T-helper 17 cell (primary cell): Measurements from ENCODE around the gene INSR. TPM values are rescaled to one million over a fixed set of nuclear protein-coding genes. Genes with fewer than 3 reads are reported as not detected.
A peak's percentile ranks its signal among the peaks of the same experiment; 100 is the strongest.
"Not testable (repeated sequence)": the region's sequence is repeated elsewhere in the genome, so short reads cannot be mapped to it uniquely, and the experiment has no call there.

Experiments used
- ATAC-seq: fragments of 150-1000 bp; cut with Tn5 transposase; 2 replicates; pipeline ENCODE4 v1.10.0; 2021; ENCODE audit warnings: mild to moderate bottlenecking, moderate library complexity
- DNase-seq, 3 donors: peaks; one replicate each; pipeline versions ENCODE4 v3.0.0 to v3.0.0-alpha.2; 2020 to 2021
- H3K9me3 ChIP-seq: one replicate; pipeline ENCODE4 v1.7.0; 2013; ENCODE audit warnings: low read length, mild to moderate bottlenecking; ENCODE audit not compliant: control insufficient read depth, poor library complexity, severe bottlenecking
- H3K27ac Mint-ChIP-seq: one replicate; pipeline ENCODE4 v1.8.0; 2022; ENCODE audit warnings: mild to moderate bottlenecking, moderate library complexity, mixed read lengths
- H3K27me3 Mint-ChIP-seq: one replicate; pipeline ENCODE4 v1.8.0; 2022; ENCODE audit warnings: mixed read lengths
- H3K36me3 Mint-ChIP-seq: one replicate; pipeline ENCODE4 v1.8.0; 2022; ENCODE audit warnings: low read depth, mixed read lengths
- H3K4me1 Mint-ChIP-seq: one replicate; pipeline ENCODE4 v1.8.0; 2022; ENCODE audit warnings: mild to moderate bottlenecking, mixed read lengths
- H3K4me3 Mint-ChIP-seq: one replicate; pipeline ENCODE4 v1.8.0; 2022; ENCODE audit warnings: mild to moderate bottlenecking, moderate library complexity, mixed read lengths
- total RNA-seq, 4 donors: library from RNA in 2 of 4; stranded (reverse) in 2 of 4; gene quantifications; one replicate each; pipeline ENCODE4 v1.2.3 and lab custom pipeline; 2022 to 2026

INSR gene
- total RNA-seq, 2 donors from 2014 or later, result 0.76 to 3.5 TPM

DNA sequence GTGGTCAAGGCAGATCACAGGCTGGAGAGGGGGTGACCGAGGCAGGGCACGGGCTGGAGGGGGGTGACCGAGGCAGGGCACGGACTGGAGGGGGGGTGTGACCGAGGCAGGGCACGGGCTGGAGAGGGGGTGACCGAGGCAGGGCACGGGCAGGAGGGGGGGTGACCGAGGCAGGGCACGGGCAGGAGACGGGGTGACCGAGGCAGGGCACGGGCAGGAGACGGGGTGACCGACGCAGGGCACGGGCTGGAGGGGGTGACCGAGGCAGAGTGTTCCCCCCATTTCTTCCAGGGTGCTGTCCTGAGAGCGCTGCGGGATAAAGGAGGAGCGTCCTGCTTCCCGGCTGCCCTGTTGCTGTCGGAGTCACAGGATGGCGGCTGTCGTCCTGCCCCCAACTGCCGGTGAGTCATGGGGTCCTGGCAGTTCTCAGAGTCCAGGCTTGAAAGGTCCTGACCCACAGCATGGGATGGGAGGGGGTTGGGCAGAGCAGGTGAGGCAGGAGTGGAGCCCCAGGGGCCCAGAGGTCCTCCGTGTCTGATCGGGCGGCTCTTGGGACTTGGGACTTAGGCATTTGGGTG lies 219.4 kb downstream of the INSR start:
- Mint-ChIP-seq H3K36me3 (peaks cover 26% of the 10 kb centered on the region), H3K27me3 (no peaks in the 10 kb centered on the region), H3K27ac (no peak overlapping the region), H3K4me3 (no peak overlapping the region), H3K4me1 (peaks cover 9% of the 10 kb centered on the region)
- ATAC-seq, result no peak
- peaks cover 28% of the 10 kb centered on the region for H3K9me3 ChIP-seq
- no peak for DNase-seq

DNA sequence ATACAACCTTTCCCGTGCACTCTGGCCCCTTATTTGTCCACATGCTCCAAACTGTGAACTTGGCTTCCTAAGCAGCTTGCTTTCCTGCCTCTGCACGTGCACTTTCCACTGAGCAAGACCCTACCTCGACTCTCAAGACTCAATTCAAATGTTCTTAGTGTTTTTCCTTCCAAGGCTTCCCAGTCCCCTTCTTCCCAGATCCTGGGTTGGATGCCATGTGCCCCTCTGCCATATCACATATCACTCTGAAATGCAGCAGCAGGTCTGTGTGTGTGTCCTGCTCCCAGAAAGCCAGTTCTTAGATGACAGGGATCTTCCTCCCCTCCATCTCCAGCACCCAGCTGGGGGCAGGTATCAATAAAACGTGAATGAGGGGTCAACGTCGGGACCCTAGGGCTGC lies 221.7 kb downstream of the INSR start:
- peaks cover 16% of the 10 kb centered on the region for H3K4me1 Mint-ChIP-seq
- peaks cover 19% of the 10 kb centered on the region for H3K36me3 Mint-ChIP-seq
- H3K4me3 Mint-ChIP-seq, result no peak overlapping the region
- DNase-seq, result no peak
- H3K27me3 Mint-ChIP-seq, result no peaks in the 10 kb centered on the region
- no peak for ATAC-seq
- H3K27ac Mint-ChIP-seq, result peak overlapping the region; percentile 1
- H3K9me3 ChIP-seq, result peaks cover 11% of the 10 kb centered on the region

- H3K4me1 Mint-ChIP-seq, result peaks cover 16% of the 10 kb centered on the region
- ATAC-seq (peak; percentile 12), DNase-seq (no peak)
- peaks cover 11% of the 10 kb centered on the region for H3K36me3 Mint-ChIP-seq
- no peaks in the 10 kb centered on the region for H3K27me3 Mint-ChIP-seq
- no peaks in the 10 kb centered on the region for H3K9me3 ChIP-seq
- H3K4me3 Mint-ChIP-seq, result peak overlapping the region; percentile 95
- H3K27ac Mint-ChIP-seq, result peak overlapping the region; percentile 94
Observed at GRCh38 chr19:7069904-7070226, 224.3 kb downstream of the INSR start.

DNA sequence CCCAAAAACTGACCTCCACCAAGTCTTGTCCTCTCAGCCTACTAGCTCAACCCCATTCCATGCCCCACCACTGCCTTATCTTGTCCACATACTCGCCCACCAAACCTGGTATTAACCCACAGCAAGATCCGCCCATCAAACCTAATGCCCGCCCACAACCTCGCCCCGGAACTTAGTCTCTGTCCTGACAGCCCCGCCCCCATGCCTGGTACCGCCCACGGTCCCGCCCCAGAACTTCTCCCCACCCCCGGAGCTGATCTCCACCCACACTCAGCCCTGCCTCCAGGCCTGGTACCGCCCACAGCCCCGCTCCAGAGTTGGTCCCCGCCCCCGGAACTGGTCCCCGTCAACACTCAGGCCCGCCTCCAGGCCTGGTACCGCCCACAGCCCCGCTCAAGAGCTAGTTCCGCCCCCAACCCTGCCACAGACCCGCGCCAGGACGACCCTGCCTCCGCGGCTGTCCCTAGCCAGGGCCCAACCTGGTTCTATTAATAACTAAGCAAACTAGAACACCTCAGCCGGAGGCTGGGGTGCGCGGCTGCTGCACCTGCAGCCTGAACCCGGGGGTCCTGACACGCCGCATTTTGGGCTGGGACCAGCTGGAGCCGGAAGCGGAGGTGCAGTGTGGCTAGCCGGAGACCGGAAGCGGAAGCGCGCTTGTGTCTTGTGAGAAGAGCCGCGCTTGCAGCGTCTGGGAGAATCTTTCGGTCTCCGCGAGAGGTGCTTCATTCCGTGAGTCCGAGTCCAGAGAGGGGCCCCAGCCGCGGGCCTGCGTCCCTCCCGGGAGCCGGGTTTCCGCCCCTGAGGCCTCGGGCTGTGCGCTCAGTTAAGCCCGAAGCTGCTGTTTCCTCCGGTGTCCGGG lies 224.9 kb downstream of the INSR start, which contains the start of gene ZNF557:
Gene ZNF557 (plus strand): TSS at position 662 of the 862 bp plus-strand sequence. CDS start 5,372 bp downstream, outside the sequence.
- DNase-seq (peak; percentile 98 to 99 (median 98)), ATAC-seq (peak; percentile 98)
- Mint-ChIP-seq H3K27ac (peak within 1 kb of the TSS; percentile 94), H3K4me3 (peak within 1 kb of the TSS; percentile 95), H3K27me3 (no peaks in the 10 kb centered on the region), H3K36me3 (peaks cover 8% of the 10 kb centered on the region), H3K4me1 (peaks cover 14% of the 10 kb centered on the region)
- no peaks in the 10 kb centered on the region for H3K9me3 ChIP-seq

DNA sequence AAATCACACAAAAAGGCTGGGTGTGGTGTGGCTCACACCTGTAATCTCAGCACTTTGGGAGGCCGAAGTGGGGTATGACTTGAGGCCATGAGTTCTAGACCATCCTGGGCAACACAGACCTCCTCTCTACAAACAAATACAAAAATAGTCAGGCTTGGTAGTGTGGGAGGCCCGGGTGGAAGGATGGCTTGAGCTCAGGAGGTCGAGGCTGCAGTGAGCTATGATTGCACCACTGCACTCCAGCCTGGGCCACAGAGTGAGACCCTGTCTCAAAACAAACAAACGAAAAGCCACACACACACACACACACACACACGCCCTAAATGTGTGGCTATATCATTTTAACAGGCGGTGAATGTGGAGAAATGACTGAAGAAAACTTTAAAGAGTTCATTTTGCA lies 225.6 kb downstream of the INSR start:
- ATAC-seq (no peak), DNase-seq (no peak)
- Mint-ChIP-seq H3K36me3 (peaks cover 7% of the 10 kb centered on the region), H3K27ac (peak overlapping the region; percentile 94), H3K4me3 (peak overlapping the region; percentile 95), H3K27me3 (no peaks in the 10 kb centered on the region), H3K4me1 (peaks cover 13% of the 10 kb centered on the region)
- H3K9me3 ChIP-seq, result no peaks in the 10 kb centered on the region

DNA sequence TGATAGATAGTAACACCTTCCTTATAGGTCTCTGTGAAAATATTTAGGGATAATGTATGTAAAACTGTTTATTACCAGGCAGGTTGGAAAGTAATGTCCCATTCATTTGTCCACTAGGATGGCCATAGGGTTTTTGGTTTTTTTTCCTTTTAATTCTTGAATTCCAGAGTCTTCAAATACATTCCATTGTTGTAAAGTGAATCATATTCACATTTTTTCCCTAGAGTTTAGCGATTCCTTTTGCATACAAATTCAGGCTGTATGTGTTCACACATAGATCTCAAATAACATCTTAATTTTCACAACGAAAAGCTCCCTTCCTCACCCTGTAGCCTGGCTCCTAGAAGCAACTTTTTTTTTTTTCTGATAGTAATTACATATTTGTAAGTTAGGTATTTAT lies 226.5 kb downstream of the INSR start:
- Mint-ChIP-seq H3K4me1 (peaks cover 11% of the 10 kb centered on the region), H3K36me3 (peaks cover 6% of the 10 kb centered on the region), H3K27ac (no peak overlapping the region), H3K27me3 (no peaks in the 10 kb centered on the region), H3K4me3 (no peak overlapping the region)
- ATAC-seq (no peak), DNase-seq (no peak)
- no peaks in the 10 kb centered on the region for H3K9me3 ChIP-seq

GRCh38 chr19:7067122-7067521 lies 227.1 kb downstream of the INSR start:
- not testable (repeated sequence) for ATAC-seq, H3K27me3 Mint-ChIP-seq, H3K4me3 Mint-ChIP-seq, H3K36me3 Mint-ChIP-seq, H3K9me3 ChIP-seq, H3K27ac Mint-ChIP-seq, H3K4me1 Mint-ChIP-seq, DNase-seq

DNA sequence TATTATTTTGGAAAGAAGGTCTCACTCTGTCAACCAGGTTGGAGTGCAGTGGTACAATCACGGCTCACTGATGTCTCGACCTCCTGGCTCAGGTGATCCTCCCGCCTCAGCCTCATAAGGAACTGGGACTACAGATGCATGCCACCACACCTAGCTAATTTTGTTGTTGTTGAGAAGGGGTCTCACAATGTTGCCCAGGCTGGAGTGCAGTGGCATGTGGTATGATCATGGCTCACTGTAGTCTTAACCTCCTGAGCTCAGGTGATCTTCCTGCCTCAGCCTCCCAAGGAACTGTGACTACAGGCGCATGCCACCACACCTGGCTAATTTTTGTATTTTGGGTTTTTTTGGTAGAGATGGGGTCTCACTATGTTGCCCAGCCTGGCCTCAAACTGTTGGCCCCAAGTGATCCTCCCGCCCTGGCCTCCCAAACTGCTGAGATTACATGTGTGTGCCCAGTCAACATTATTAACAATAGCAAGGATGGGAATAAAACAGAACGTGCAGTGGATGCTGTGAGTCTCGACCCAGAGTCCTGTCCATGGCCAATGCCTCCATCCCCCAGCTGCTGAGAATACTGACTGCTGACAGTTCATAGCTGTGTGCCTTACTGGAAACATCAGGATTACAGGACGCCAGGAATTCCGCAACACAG lies 230.3 kb downstream of the INSR start:
- H3K36me3 Mint-ChIP-seq, result no peaks in the 10 kb centered on the region
- no peak overlapping the region for H3K4me3 Mint-ChIP-seq
- DNase-seq (no peak), ATAC-seq (no peak)
- no peak overlapping the region for H3K27ac Mint-ChIP-seq
- no peaks in the 10 kb centered on the region for H3K9me3 ChIP-seq
- H3K27me3 Mint-ChIP-seq, result no peaks in the 10 kb centered on the region
- H3K4me1 Mint-ChIP-seq, result peaks cover 2% of the 10 kb centered on the region

DNA sequence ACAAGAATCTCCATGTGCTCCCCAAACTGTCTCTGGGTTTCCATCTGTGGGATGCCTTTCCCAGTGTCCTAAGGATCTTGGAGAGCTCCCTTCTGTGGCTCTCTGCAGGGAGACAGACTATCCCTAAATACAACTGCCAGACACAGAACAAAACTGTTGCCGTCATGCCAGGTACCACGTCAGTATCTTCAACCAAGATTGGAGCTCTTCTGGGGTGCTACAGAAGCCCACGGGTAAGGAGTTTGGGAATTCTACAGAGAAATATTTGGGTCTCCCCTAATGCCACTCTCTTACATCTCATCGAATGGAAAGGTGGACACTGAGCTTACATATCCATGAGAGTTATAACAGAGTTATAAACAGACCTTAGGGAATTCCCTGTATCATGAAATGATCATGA lies 230.9 kb downstream of the INSR start:
- Mint-ChIP-seq H3K4me1 (no peaks in the 10 kb centered on the region), H3K27ac (no peak overlapping the region), H3K4me3 (no peak overlapping the region), H3K27me3 (no peaks in the 10 kb centered on the region), H3K36me3 (no peaks in the 10 kb centered on the region)
- no peaks in the 10 kb centered on the region for H3K9me3 ChIP-seq
- DNase-seq (no peak), ATAC-seq (no peak)

Other genes with a start within 250 kb of the INSR start
- gene MBD3L2, start 245.1 kb downstream of the INSR start, total RNA-seq, result not detected
- not detected for gene MBD3L3, start 235.7 kb downstream of the INSR start, total RNA-seq
- 10 to 100 TPM in 1 of 2 donors, 1 to 10 TPM in 1; 9.4 to 11.2 TPM for gene ZNF557, start 224.7 kb downstream of the INSR start, total RNA-seq
- 100 to 1,000 TPM; 118 to 127 TPM for gene ARHGEF18, start 54.5 kb upstream of the INSR start, total RNA-seq
- not detected for gene PEX11G, start 194.6 kb upstream of the INSR start, total RNA-seq
- 1 to 10 TPM; 4.1 to 5.1 TPM for gene ZNF358, start 221.7 kb upstream of the INSR start, total RNA-seq
- gene MCOLN1, start 228.2 kb upstream of the INSR start, total RNA-seq, result 10 to 100 TPM; 11.4 to 17.0 TPM
- 10 to 100 TPM; 95.1 to 97.2 TPM for gene PNPLA6, start 241.3 kb upstream of the INSR start, total RNA-seq